Retinal pigment epithelial cell (primary cell): ENCODE data around the gene NDST4.

ENCODE experiments used
- DNase-seq: peaks from one replicate; pipeline ENCODE4 v3.0.0-alpha.2; 2010; ENCODE audit warnings: low read depth
- H3K4me3 ChIP-seq: 2 replicates; pipeline ENCODE4 v1.5.1; 2011; ENCODE audit warnings: mild to moderate bottlenecking, low read length, control low read depth, moderate library complexity
- TF ChIP-seq, protein P1 (sequence below): conservative IDR thresholded peaks from 2 replicates; pipeline ENCODE4 v1.5.1; 2011; ENCODE audit warnings: low read depth, low read length, control low read depth, inconsistent platforms

The NDST4 gene

DNA sequence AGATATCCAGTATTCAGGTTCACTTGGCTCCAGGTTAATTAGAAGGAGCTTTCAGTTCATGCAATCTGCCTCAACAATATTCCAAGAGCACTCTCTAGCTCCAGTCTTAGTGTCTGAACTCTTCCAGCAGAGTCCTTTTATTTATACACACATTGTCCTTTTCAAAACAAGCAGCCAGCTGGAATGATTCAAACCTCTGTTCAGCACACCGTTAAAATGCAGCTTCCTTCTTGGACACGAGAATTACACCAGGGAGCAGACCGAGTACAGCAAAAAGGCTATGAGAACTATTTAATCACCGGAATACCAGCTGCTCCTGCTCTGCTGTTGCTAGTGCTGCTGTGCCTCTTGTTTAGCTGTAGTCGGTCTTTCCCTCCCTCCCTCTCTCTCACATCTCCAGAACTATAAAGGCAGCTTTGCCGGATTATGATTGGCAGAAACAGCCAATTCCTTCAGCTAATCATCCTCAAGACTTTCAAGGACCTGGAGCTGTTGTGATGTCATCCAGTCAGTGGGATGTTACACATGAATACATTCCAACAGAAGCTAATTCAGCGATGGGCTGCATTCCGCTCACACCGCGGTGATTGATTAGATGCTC, at the start of gene NDST4:
NDST4 (minus strand) TSS at position 115 of the 601 bp plus-strand sequence. CDS start 36,584 bp downstream, outside the sequence.
- H3K4me3 ChIP-seq = peak within 1 kb of the TSS; percentile 42
- DNase-seq = peak; percentile 74
- TF ChIP-seq, protein P1, sequence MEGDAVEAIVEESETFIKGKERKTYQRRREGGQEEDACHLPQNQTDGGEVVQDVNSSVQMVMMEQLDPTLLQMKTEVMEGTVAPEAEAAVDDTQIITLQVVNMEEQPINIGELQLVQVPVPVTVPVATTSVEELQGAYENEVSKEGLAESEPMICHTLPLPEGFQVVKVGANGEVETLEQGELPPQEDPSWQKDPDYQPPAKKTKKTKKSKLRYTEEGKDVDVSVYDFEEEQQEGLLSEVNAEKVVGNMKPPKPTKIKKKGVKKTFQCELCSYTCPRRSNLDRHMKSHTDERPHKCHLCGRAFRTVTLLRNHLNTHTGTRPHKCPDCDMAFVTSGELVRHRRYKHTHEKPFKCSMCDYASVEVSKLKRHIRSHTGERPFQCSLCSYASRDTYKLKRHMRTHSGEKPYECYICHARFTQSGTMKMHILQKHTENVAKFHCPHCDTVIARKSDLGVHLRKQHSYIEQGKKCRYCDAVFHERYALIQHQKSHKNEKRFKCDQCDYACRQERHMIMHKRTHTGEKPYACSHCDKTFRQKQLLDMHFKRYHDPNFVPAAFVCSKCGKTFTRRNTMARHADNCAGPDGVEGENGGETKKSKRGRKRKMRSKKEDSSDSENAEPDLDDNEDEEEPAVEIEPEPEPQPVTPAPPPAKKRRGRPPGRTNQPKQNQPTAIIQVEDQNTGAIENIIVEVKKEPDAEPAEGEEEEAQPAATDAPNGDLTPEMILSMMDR = no peak

DNA sequence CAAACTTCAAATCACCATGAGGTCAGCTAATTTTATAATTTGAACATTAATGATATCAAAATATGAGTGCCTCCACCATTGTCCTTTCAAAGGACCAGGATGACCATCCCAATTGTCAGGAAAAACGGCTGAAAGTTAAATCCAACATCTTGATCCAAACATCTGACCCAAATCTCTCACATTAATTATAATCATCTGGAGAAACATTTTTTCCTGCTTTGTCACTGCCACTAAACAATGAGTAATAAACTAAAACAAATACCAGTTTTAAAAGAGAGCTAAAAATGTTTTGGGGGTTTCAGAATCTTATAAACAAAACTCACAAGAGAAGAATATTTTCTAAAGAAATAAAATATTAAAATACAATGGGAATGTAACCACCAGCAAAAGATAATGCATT, 45.7 kb upstream of the NDST4 start:
- no peak for DNase-seq
- H3K4me3 ChIP-seq = no peak overlapping the region
- TF ChIP-seq, protein P1 = no peak

DNA sequence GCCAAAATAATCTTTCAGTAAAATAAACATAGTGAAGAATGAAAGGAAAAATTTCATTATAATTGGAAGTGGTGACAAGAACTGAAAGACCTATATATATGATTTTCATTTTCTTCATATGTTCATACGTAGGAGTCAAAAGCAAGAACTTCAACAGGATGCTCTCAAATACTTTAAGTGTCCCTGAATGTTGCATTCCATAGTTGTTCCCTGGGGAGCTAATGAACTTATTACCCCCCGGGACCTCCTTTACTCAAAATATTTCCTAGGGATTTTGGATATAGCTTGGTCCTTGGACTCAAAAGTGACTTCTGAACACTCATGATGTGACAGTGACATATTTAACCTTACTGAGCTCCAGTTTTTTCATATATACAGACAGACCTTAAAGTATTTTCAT, 44.9 kb upstream of the NDST4 start:
- H3K4me3 ChIP-seq = no peak overlapping the region
- TF ChIP-seq, protein P1 = no peak
- no peak for DNase-seq

DNA sequence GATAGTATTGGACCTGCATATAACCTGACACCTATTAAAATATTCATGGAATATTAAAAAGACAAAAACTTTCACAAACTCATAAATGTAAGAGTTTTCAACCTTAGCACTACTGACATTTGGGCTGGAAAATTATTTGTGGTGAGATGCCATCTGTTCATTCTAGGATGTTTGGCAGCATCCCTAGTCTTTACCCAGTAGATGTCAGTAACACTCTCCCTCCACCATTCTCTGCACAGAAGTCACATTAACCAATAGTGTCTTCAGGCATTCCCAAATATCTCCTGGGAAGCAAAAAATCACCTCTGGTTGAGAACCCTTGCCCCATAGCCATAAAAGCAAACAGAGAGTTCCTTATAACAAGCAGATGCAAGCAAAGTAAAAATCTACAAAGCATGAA, 41.4 kb upstream of the NDST4 start:
- no peak for DNase-seq
- no peak overlapping the region for H3K4me3 ChIP-seq
- TF ChIP-seq, protein P1 = no peak

DNA sequence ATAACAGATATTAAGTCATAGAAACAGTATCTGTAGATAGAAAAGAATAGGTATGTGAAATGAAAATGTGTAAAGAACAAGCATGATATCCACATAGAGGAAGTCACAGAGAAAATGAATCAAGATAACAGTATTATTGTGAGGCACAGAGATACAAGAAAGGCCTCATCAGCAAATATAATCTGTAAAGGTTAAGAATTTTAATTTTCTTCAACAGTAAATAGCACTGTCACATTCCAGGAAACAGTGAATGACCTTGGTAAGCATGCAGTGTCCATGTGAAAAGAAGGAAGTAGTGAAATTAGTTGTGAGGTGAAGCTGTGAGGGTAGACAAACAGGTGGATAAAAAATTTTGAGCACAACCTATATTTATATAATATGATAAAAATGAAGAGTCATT, 39.5 kb upstream of the NDST4 start:
- no peak for DNase-seq
- no peak overlapping the region for H3K4me3 ChIP-seq
- TF ChIP-seq, protein P1 = no peak

DNA sequence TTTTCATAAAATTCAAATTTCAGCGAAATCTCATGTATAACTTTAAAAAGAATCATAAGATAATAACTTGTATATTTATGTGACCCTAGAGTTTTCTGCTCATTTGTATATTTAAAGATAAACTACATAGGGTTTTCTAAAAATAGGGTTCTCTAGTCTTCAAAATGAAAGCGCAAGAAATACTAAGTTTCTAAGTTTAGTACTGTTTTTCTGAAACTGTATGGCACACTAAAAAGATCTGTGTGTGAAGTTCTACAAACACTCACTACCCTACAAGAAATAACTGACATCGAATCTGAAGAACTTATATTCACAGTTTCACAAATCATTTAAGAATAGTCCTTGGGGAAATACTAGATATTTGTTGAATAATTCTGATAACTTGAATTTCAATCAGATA, 38.7 kb upstream of the NDST4 start:
- TF ChIP-seq, protein P1 = no peak
- no peak for DNase-seq

DNA sequence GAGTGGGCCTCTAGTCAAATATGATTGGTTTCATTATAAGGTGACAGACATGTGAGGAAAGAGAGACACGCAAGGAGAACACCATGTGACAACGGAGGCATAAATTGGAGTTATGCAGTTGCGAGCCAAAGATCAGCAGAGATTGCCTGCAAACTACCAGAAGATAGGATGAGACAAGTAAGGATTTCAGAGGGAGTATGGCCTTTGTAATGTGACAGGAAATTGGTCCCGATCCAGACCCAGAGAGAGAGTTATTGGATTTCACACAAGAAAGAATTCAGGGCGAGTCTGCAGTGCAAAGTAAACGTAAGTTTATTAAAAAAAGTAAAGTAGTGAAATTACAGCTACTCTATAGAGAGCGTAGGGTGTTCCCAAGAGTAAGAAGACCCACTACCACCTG, 35.7 kb upstream of the NDST4 start:
- no peak overlapping the region for H3K4me3 ChIP-seq
- TF ChIP-seq, protein P1 = no peak
- no peak for DNase-seq

More for the DNA sequence above, 38.7 kb upstream of the NDST4 start:
- no peak overlapping the region for H3K4me3 ChIP-seq
